Immature natural killer cell (primary cell): ENCODE data around the gene AMACR. TPM values are rescaled to one million over a fixed set of nuclear protein-coding genes. Genes with fewer than 3 reads are reported as not detected.

Experiments used
- polyA plus RNA-seq, 3 donors: library from polyadenylated mRNA; unstranded; fragments of 300-500 nt; fragmentation: Illumina TruSeq; gene quantifications; one replicate each; pipeline ENCODE4 v1.2.3, GENCODE V29; 2021

Gene AMACR
- polyA plus RNA-seq, 3 donors from 2014 or later, result 5.9 to 12.6 (median 11.2) TPM

Other genes starting within 250 kb of the AMACR start
- gene ADAMTS12, start 116.1 kb downstream of the AMACR start, polyA plus RNA-seq, result not detected
- gene RXFP3, start 71.7 kb downstream of the AMACR start, polyA plus RNA-seq, result not detected
- gene SLC45A2, start 23.4 kb downstream of the AMACR start, polyA plus RNA-seq, result not detected
- under 1 TPM in 2 of 3 donors, not detected in 1; 0.27 to 0.82 TPM for gene C1QTNF3, start 35.2 kb upstream of the AMACR start, polyA plus RNA-seq